SH-SY5Y (cell line): ENCODE measurements around the gene SLC44A4.

Source experiments
- GATA2 ChIP-seq: IDR thresholded peaks from 2 replicates; pipeline ENCODE4 v1.6.1; 2011; ENCODE audit warnings: mild to moderate bottlenecking, low read depth, low read length
- GATA3 ChIP-seq: IDR thresholded peaks from 2 replicates; pipeline ENCODE4 v1.6.1; 2011; ENCODE audit warnings: low read depth, mild to moderate bottlenecking, low read length, moderate library complexity

DNA sequence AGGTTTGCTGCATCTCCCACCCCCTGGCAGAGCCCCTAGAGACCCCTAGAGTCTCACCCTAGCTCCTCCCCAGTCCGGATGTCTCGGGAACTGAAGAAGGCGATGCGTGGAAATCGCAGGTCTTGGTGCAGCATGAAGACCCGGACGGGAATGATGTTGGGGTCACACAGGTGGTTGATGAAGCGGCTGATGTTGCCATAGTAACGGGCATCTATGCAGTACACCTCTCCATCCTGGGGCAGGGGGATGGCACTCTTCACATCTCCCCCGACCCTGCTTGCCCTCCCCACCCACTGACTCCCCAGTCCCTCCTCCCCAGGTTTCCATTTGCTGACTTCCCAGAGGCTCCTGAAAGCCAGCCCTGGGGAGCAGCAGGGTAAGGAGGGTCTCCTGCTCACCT, 1.8 kb upstream of the SLC44A4 start:
- no peak for TF ChIP-seq GATA2
- no peak for TF ChIP-seq GATA3
